ENCODE measurements around the gene CDH4. TPM values are rescaled to one million over a fixed set of nuclear protein-coding genes. Genes with fewer than 3 reads are reported as not detected.

The CDH4 gene
- total RNA-seq, 4 donors from 2014 or later: not detected

- no peaks in the 10 kb centered on the region for H3K4me1 ChIP-seq
- DNase-seq: no peak
- no peaks in the 10 kb centered on the region for H3K9me3 ChIP-seq
- intact Hi-C loops (cut with DNase I; ENCODE audit: low total_unique reads) (no loop called here), in situ Hi-C loops (cut with MboI; ENCODE audit: low pct_ligation_motif_present in 1 of 4, low pct_unique_long_range_greater_than_20kb in 1 of 4, low sequenced_read_pairs in 3 of 4) (no loop called here)
- H3K27me3 ChIP-seq: peaks cover 3% of the 10 kb centered on the region
- no peak overlapping the region for H3K4me3 ChIP-seq
- WGBS, 2 donors (ENCODE audit: low coverage in 1 of 2): 87% methylated on average over 15 of the region's 15 CpGs; no CpG with 5 or more reads in 1 of the 2 donors
- no peak for TF ChIP-seq POLR2AphosphoS5 (IDR thresholded peaks at IDR 0.05)
- TF ChIP-seq POLR2A (IDR thresholded peaks at IDR 0.05): no peak
- no peak for TF ChIP-seq EP300 (IDR thresholded peaks at IDR 0.05; ENCODE audit: low read depth)
- TF ChIP-seq CTCF (IDR thresholded peaks at IDR 0.05): no peak
- no peaks in the 10 kb centered on the region for H3K36me3 ChIP-seq
- no peak overlapping the region for H3K27ac ChIP-seq
Observed at GRCh38 chr20:61846074-61846473, 594.0 kb downstream of the CDH4 start.

- H3K27me3 ChIP-seq: peaks cover 3% of the 10 kb centered on the region
- intact Hi-C loops (cut with DNase I; ENCODE audit: low total_unique reads) (no loop called here), in situ Hi-C loops (cut with MboI; ENCODE audit: low pct_ligation_motif_present in 1 of 4, low pct_unique_long_range_greater_than_20kb in 1 of 4, low sequenced_read_pairs in 3 of 4) (no loop called here)
- TF ChIP-seq EP300 (IDR thresholded peaks at IDR 0.05; ENCODE audit: low read depth): no peak
- no peak for TF ChIP-seq CTCF (IDR thresholded peaks at IDR 0.05)
- no peak for TF ChIP-seq POLR2AphosphoS5 (IDR thresholded peaks at IDR 0.05)
- TF ChIP-seq POLR2A (IDR thresholded peaks at IDR 0.05): no peak
- no peaks in the 10 kb centered on the region for H3K9me3 ChIP-seq
- no peak overlapping the region for H3K27ac ChIP-seq
- DNase-seq: no peak
- 81% methylated on average over 11 of the region's 11 CpGs; no CpG with 5 or more reads in 1 of the 2 donors for WGBS, 2 donors (ENCODE audit: low coverage in 1 of 2)
- H3K4me3 ChIP-seq: no peak overlapping the region
- no peaks in the 10 kb centered on the region for H3K36me3 ChIP-seq
- no peaks in the 10 kb centered on the region for H3K4me1 ChIP-seq
Observed at GRCh38 chr20:61846741-61847419, 594.8 kb downstream of the CDH4 start.

GRCh38 chr20:61847420-61847748, 595.3 kb downstream of the CDH4 start:
- Histone ChIP-seq H3K9me3 (no peaks in the 10 kb centered on the region), H3K36me3 (no peaks in the 10 kb centered on the region), H3K4me3 (no peak overlapping the region), H3K27me3 (peaks cover 3% of the 10 kb centered on the region), H3K4me1 (no peaks in the 10 kb centered on the region), H3K27ac (no peak overlapping the region)
- in situ Hi-C loops (cut with MboI; ENCODE audit: low pct_ligation_motif_present in 1 of 4, low pct_unique_long_range_greater_than_20kb in 1 of 4, low sequenced_read_pairs in 3 of 4) (no loop called here), intact Hi-C loops (cut with DNase I; ENCODE audit: low total_unique reads) (no loop called here)
- WGBS, 2 donors (ENCODE audit: low coverage in 1 of 2): 75 to 88% methylated on average over 9 to 10 of the region's 10 CpGs
- TF ChIP-seq EP300 (IDR thresholded peaks at IDR 0.05; ENCODE audit: low read depth) (no peak), POLR2AphosphoS5 (IDR thresholded peaks at IDR 0.05) (no peak), POLR2A (IDR thresholded peaks at IDR 0.05) (no peak), CTCF (IDR thresholded peaks at IDR 0.05) (no peak)
- DNase-seq: no peak

GRCh38 chr20:61847986-61848385, 595.9 kb downstream of the CDH4 start:
- 59 to 87% methylated on average over 2 to 7 of the region's 7 CpGs for WGBS, 2 donors (ENCODE audit: low coverage in 1 of 2)
- no peak for DNase-seq
- peaks cover 3% of the 10 kb centered on the region for H3K27me3 ChIP-seq

More at GRCh38 chr20:61847986-61848385, 595.9 kb downstream of the CDH4 start:
- Histone ChIP-seq H3K27ac (no peak overlapping the region), H3K36me3 (no peaks in the 10 kb centered on the region), H3K9me3 (no peaks in the 10 kb centered on the region), H3K4me3 (no peak overlapping the region), H3K4me1 (no peaks in the 10 kb centered on the region)
- intact Hi-C loops (cut with DNase I; ENCODE audit: low total_unique reads) (no loop called here), in situ Hi-C loops (cut with MboI; ENCODE audit: low pct_ligation_motif_present in 1 of 4, low pct_unique_long_range_greater_than_20kb in 1 of 4, low sequenced_read_pairs in 3 of 4) (no loop called here)
- no peak for TF ChIP-seq EP300 (IDR thresholded peaks at IDR 0.05; ENCODE audit: low read depth)
- no peak for TF ChIP-seq POLR2A (IDR thresholded peaks at IDR 0.05)
- TF ChIP-seq CTCF (IDR thresholded peaks at IDR 0.05): no peak
- TF ChIP-seq POLR2AphosphoS5 (IDR thresholded peaks at IDR 0.05): no peak
